Esophagus squamous epithelium (tissue), 5 donors: ENCODE data around the gene MORN5. TPM values are rescaled to one million over a fixed set of nuclear protein-coding genes. Genes with fewer than 3 reads are reported as not detected.

ENCODE experiments used
- DNase-seq: peaks from one replicate; lab custom pipeline; 2025; lab: John Stamatoyannopoulos, UW
- H3K27ac ChIP-seq, 4 donors: fragments of 200-600 bp; sonication (generic); one replicate each; pipeline ENCODE4 v1.5.1; 2016 to 2019; ENCODE audit warnings: mild to moderate bottlenecking in 1 of 4
- H3K27me3 ChIP-seq, 4 donors: fragments of 200-600 bp; sonication (generic); 1 replicate in 3 of 4; 2 replicates in 1 of 4; pipeline versions ENCODE4 v1.5.1 to v1.6.0; 2017 to 2021; ENCODE audit warnings: antibody characterized with exemption in 1 of 4
- H3K36me3 ChIP-seq, 3 donors: fragments of 200-600 bp; sonication (generic); one replicate each; pipeline ENCODE4 v1.5.1; 2016 to 2019
- H3K4me1 ChIP-seq, 3 donors: fragments of 200-600 bp; sonication (generic); one replicate each; pipeline ENCODE4 v1.5.1; 2017 to 2019
- H3K4me3 ChIP-seq, 4 donors: fragments of 200-600 bp; sonication (generic); 1 replicate in 3 of 4; 2 replicates in 1 of 4; pipeline ENCODE4 v1.5.1; 2016 to 2019; ENCODE audit warnings: mild to moderate bottlenecking in 2 of 4, moderate library complexity in 1 of 4
- H3K9me3 ChIP-seq, 3 donors: fragments of 200-600 bp; sonication (generic); one replicate each; pipeline ENCODE4 v1.5.1; 2016 to 2019
- POLR2A ChIP-seq, 4 donors: fragments of 450-650 bp; IDR thresholded peaks; one replicate each; pipeline ENCODE4 v1.6.1; 2017; ENCODE audit warnings: antibody characterized with exemption in 4 of 4, mild to moderate bottlenecking in 4 of 4, moderate library complexity in 3 of 4
- WGBS, 2 donors: methylation state at CpG; one replicate each; pipeline ENCODE4 v1.1.5; 2018; 5-methylcytosine and 5-hydroxymethylcytosine counted together
- intact Hi-C: fragments of 100-400 bp; cut with DNase I; formaldehyde crosslinking; loops from one replicate; pipeline ENCODE4 v1.15.0; 2022
- total RNA-seq, 4 donors: library from RNA; depleted of rRNA; stranded (reverse); fragments of >200 nt; gene quantifications; one replicate each; pipeline ENCODE4 v1.1.0, GENCODE V29; 2016
- TF ChIP-seq, protein P1 (sequence below), 6 experiments: fragments of 450-650 bp in 4 of 6; fragments of 200-600 bp in 2 of 6; sonication (generic) in 2 of 6; IDR thresholded peaks; one replicate each; pipeline ENCODE4 v1.5.1; 2016 to 2019; ENCODE audit warnings: antibody characterized with exemption in 6 of 6, mild to moderate bottlenecking in 4 of 6, moderate library complexity in 4 of 6
- donor health status: DM: yes; HTN: yes; CAD: no.

The MORN5 gene
- total RNA-seq, 4 donors from 2014 or later: not detected

DNA sequence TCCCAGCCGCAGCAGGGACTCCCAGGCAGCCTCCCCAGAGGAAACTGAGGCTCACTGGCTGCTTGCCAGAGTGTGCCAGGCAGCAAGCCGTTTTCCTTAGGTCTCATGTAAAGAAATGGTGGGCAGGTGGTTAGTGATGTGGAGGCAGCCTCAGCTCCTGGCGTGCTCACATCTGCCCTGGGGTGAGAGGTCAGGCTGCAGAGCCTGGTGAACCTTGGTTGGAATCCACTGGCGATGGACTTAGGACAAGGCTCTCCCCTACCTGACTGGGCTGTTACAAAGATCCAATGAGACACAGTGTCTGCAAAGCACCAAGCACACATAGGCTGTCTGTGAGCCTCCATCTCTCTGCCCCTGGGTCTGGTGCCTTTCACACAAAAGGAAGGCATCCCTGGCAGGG is 38.2 kb downstream of the MORN5 start:
- DNase-seq: no peak
- H3K4me3 ChIP-seq: no peak overlapping the region
- no CpG with 5 or more reads among the region's 4 CpGs for WGBS, 2 donors
- H3K4me1 ChIP-seq: peaks cover 0 to 7% (median under 1%) of the 10 kb centered on the region in 3 donors
- intact Hi-C loops: no loop called here
- no peak overlapping the region for H3K27ac ChIP-seq
- no peaks in the 10 kb centered on the region for H3K9me3 ChIP-seq
- TF ChIP-seq, protein P1, sequence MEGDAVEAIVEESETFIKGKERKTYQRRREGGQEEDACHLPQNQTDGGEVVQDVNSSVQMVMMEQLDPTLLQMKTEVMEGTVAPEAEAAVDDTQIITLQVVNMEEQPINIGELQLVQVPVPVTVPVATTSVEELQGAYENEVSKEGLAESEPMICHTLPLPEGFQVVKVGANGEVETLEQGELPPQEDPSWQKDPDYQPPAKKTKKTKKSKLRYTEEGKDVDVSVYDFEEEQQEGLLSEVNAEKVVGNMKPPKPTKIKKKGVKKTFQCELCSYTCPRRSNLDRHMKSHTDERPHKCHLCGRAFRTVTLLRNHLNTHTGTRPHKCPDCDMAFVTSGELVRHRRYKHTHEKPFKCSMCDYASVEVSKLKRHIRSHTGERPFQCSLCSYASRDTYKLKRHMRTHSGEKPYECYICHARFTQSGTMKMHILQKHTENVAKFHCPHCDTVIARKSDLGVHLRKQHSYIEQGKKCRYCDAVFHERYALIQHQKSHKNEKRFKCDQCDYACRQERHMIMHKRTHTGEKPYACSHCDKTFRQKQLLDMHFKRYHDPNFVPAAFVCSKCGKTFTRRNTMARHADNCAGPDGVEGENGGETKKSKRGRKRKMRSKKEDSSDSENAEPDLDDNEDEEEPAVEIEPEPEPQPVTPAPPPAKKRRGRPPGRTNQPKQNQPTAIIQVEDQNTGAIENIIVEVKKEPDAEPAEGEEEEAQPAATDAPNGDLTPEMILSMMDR (IDR thresholded peaks at IDR 0.05): no peak
- no peak for TF ChIP-seq POLR2A (IDR thresholded peaks at IDR 0.05)
- H3K36me3 ChIP-seq: no peaks in the 10 kb centered on the region
- peaks cover 0 to 7% (median 0%) of the 10 kb centered on the region in 4 donors for H3K27me3 ChIP-seq

DNA sequence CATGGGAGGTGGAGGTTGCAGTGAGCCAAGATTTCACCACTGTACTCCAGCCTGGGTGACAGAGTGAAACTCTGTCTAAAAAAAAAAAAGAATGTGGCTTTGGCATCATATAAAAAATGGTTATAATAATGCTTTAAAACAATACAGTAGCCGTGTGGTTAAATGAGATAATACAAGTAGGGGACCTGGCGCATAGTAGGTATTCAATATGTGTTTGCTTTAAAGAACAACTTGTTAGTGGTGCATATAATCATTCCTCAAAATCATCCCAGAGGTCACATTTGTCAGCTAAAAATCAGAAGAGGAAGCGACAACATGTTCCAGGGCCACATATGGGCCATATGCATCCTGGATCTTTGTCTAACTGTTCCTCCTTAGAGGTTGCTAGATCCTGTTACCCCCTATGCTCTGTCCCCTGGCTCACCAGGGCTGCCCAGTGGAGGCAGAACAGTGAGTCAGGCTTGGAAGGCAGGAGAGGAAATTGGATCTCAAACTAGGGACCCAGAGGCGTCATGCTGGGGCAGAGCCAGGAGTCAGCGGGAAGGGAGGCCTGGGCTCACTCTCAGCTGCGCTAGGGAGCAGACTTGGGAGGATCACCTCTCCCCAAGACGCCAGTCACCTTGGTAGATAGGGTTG is 41.4 kb downstream of the MORN5 start:
- TF ChIP-seq POLR2A (IDR thresholded peaks at IDR 0.05): no peak
- TF ChIP-seq, protein P1 (IDR thresholded peaks at IDR 0.05): no peak
- DNase-seq: no peak

DNA sequence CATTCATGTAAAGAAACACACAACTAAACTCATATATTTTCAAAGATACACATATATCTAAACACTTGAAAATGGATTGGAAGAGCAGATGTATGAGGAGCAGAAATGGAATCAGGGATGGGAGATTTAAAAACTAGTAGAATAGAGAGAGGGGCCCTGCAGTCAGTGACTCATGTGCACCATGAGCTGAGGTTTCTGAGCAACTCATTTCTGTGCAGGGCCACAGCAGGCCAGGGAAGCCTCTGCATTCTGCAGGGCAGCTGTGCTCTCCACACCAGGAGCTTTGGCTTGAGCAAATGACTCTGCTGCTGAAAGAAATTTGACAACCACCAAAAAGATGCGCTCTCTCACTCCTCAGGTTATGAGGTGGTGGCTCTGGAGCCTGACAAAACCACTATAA is 41.9 kb downstream of the MORN5 start:
- TF ChIP-seq POLR2A (IDR thresholded peaks at IDR 0.05): no peak
- TF ChIP-seq, protein P1 (IDR thresholded peaks at IDR 0.05): no peak
- DNase-seq: no peak
- Histone ChIP-seq H3K36me3 (no peaks in the 10 kb centered on the region), H3K27me3 (peaks cover 0 to 13% (median 0%) of the 10 kb centered on the region in 4 donors), H3K9me3 (no peaks in the 10 kb centered on the region), H3K4me1 (no peaks in the 10 kb centered on the region), H3K4me3 (no peak overlapping the region), H3K27ac (no peak overlapping the region)
- intact Hi-C loops: no loop called here
- WGBS, 2 donors: 80% methylated on average over 1 of the region's 1 CpG

More for the DNA sequence above, 41.4 kb downstream of the MORN5 start:
- Histone ChIP-seq H3K36me3 (no peaks in the 10 kb centered on the region), H3K9me3 (no peaks in the 10 kb centered on the region), H3K27me3 (peaks cover 0 to 8% (median 0%) of the 10 kb centered on the region in 4 donors), H3K4me3 (no peak overlapping the region), H3K27ac (no peak overlapping the region), H3K4me1 (no peaks in the 10 kb centered on the region)
- intact Hi-C loops: no loop called here
- WGBS, 2 donors: 77 to 78% methylated on average over 6 of the region's 7 CpGs

DNA sequence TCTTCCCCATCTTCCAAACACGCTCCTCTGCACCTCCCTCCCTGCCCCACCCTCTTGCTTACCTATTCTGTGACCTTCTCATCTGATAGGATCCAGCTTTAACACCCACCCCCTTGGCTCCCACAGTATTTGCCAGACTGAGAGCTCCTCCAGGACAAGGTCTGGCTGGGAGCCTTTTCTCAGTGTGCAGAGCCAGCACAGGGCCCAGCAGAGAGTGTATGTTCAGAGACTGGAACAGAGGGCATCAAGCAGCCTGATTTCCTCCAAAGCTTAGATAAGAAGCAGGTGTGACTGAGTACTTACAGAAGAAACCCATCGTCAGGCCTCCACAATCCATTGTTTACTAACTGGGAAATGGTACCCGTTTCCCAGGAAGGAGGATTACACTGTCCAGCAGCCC is 42.4 kb downstream of the MORN5 start:
- no peaks in the 10 kb centered on the region for H3K9me3 ChIP-seq
- no peaks in the 10 kb centered on the region for H3K36me3 ChIP-seq
- intact Hi-C loops: no loop called here
- no peak for DNase-seq
- H3K4me1 ChIP-seq: no peaks in the 10 kb centered on the region
- H3K27ac ChIP-seq: no peak overlapping the region
- no peak for TF ChIP-seq POLR2A (IDR thresholded peaks at IDR 0.05)
- TF ChIP-seq, protein P1 (IDR thresholded peaks at IDR 0.05): no peak
- H3K4me3 ChIP-seq: no peak overlapping the region
- WGBS, 2 donors: 69 to 83% methylated on average over 1 to 3 of the region's 3 CpGs
- H3K27me3 ChIP-seq: peaks cover 0 to 18% (median 0%) of the 10 kb centered on the region in 4 donors

DNA sequence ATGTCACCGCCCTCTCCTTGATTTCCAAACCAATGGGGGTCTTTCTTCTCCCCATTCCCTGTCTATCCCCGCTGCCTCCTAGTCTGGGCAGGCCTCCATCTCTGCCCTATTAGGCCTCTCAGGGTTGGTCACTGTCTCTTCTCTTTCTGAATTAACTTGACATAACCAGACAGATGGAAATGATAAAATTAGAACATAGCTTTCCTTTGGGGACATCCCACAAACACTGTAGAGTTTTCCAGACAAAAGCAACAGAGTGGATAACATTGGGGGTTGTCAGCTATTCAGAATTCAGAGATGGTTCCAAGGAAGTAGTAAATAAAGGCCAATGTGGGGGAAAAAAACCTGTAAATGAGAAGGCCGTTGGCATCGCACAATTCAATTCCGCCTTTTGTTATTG is 44.3 kb downstream of the MORN5 start:
- no peak for DNase-seq
- intact Hi-C loops: no loop called here
- WGBS, 2 donors: 91 to 94% methylated on average over 5 of the region's 5 CpGs

More for the DNA sequence above, 44.3 kb downstream of the MORN5 start:
- Histone ChIP-seq H3K4me1 (no peaks in the 10 kb centered on the region), H3K4me3 (no peak overlapping the region), H3K27ac (no peak overlapping the region), H3K36me3 (no peaks in the 10 kb centered on the region), H3K27me3 (peaks cover 0 to 21% (median 0%) of the 10 kb centered on the region in 4 donors), H3K9me3 (no peaks in the 10 kb centered on the region)
- TF ChIP-seq POLR2A (IDR thresholded peaks at IDR 0.05): no peak
- TF ChIP-seq, protein P1 (IDR thresholded peaks at IDR 0.05): no peak
